ENCODE data around the gene TRIM59.

- no peak for TF ChIP-seq CTCF (IDR thresholded peaks at IDR 0.05)
- no peak for TF ChIP-seq POLR2A (IDR thresholded peaks at IDR 0.05)
Observed at GRCh38 chr3:160474416-160474838, 24.8 kb upstream of the TRIM59 start.

All from testis (tissue), 2 donors.